SK-N-SH treated with all-trans-retinoic acid at 6 μM for 48 hours (cell line): ENCODE measurements around the gene TMEM33.

Experiments
- ATAC-seq: fragments of 200-7000 bp; cut with Tn5 transposase; 3 replicates; pipeline ENCODE4 v1.9.1; 2020; ENCODE audit warnings: mild to moderate bottlenecking, moderate library complexity
- ARNTL ChIP-seq: fragments of 450-650 bp; formaldehyde crosslinking; IDR thresholded peaks from 2 replicates; pipeline ENCODE4 v1.5.0; 2020; ENCODE audit warnings: low read depth, mild to moderate bottlenecking, moderate library complexity, borderline replicate concordance
- BACH2 ChIP-seq: fragments of 250-450 bp; sonication (Bioruptor Pico); IDR thresholded peaks from 2 replicates; pipeline ENCODE4 v1.9.0; 2021; ENCODE audit warnings: mild to moderate bottlenecking, borderline replicate concordance
- CREB5 ChIP-seq: fragments of 250-450 bp; sonication (Bioruptor Pico); IDR thresholded peaks from 2 replicates; pipeline ENCODE4 v1.5.1; 2020; ENCODE audit warnings: low read depth, mild to moderate bottlenecking, moderate library complexity
- CSDC2 ChIP-seq: fragments of 250-450 bp; sonication (Bioruptor Pico); IDR thresholded peaks from 2 replicates; pipeline ENCODE4 v1.5.0; 2020; ENCODE audit warnings: mild to moderate bottlenecking, moderate library complexity
- ESRRG ChIP-seq: fragments of 250-450 bp; sonication (Bioruptor Pico); IDR thresholded peaks from 2 replicates; pipeline ENCODE4 v1.6.1; 2021; ENCODE audit warnings: mild to moderate bottlenecking
- GLIS3 ChIP-seq: fragments of 250-450 bp; sonication (Bioruptor Pico); IDR thresholded peaks from 2 replicates; pipeline ENCODE4 v1.5.0; 2020; ENCODE audit warnings: mild to moderate bottlenecking, moderate library complexity
- ISL1 ChIP-seq: fragments of 250-450 bp; sonication (Bioruptor Pico); IDR thresholded peaks from 2 replicates; pipeline ENCODE4 v2.1.2; 2022; ENCODE audit warnings: mild to moderate bottlenecking, moderate library complexity
- OSR1 ChIP-seq: fragments of 250-450 bp; sonication (Bioruptor Pico); IDR thresholded peaks from 2 replicates; pipeline ENCODE4 v1.8.0; 2022; ENCODE audit warnings: moderate library complexity, mild to moderate bottlenecking, inconsistent platforms
- PATZ1 ChIP-seq: fragments of 250-450 bp; sonication (Bioruptor Pico); IDR thresholded peaks from 2 replicates; pipeline ENCODE4 v1.8.0; 2020; ENCODE audit warnings: mild to moderate bottlenecking, moderate library complexity, borderline replicate concordance
- RARB ChIP-seq: fragments of 250-450 bp; sonication (Bioruptor Pico); IDR thresholded peaks from 2 replicates; pipeline ENCODE4 v1.8.0; 2021; ENCODE audit warnings: mild to moderate bottlenecking, moderate library complexity
- SNAI2 ChIP-seq: fragments of 250-450 bp; sonication (Bioruptor Pico); IDR thresholded peaks from 2 replicates; pipeline ENCODE4 v1.5.0; 2020; ENCODE audit warnings: mild to moderate bottlenecking, moderate library complexity
- TCF4 ChIP-seq: fragments of 250-450 bp; sonication (Bioruptor Pico); IDR thresholded peaks from 2 replicates; pipeline ENCODE4 v1.8.0; 2021; ENCODE audit warnings: mild to moderate bottlenecking, moderate library complexity, borderline replicate concordance
- TOX ChIP-seq: fragments of 250-450 bp; sonication (Bioruptor Pico); IDR thresholded peaks from 2 replicates; pipeline ENCODE4 v1.8.0; 2021; ENCODE audit warnings: mild to moderate bottlenecking, moderate library complexity, borderline replicate concordance
- TSHZ2 ChIP-seq: fragments of 250-450 bp; sonication (Bioruptor Pico); IDR thresholded peaks from 2 replicates; pipeline ENCODE4 v1.5.0; 2020; ENCODE audit warnings: mild to moderate bottlenecking, moderate library complexity
- ZC3H10 ChIP-seq: fragments of 250-450 bp; sonication (Bioruptor Pico); IDR thresholded peaks from 2 replicates; pipeline ENCODE4 v1.5.1; 2021; ENCODE audit warnings: mild to moderate bottlenecking, moderate library complexity
- ZFP3 ChIP-seq: fragments of 250-450 bp; sonication (Bioruptor Pico); IDR thresholded peaks from 2 replicates; pipeline ENCODE4 v1.5.0; 2020; ENCODE audit warnings: mild to moderate bottlenecking, moderate library complexity
- ZNF70 ChIP-seq: fragments of 450-650 bp; formaldehyde crosslinking; IDR thresholded peaks from 2 replicates; pipeline ENCODE4 v1.5.0; 2020; ENCODE audit warnings: mild to moderate bottlenecking, moderate library complexity

The TMEM33 gene

GRCh38 chr4:41940834-41941233, 5.6 kb downstream of the TMEM33 start (continued):
- TF ChIP-seq TSHZ2 (CRISPR knock-in tag) = no peak

- ATAC-seq = no peak
- TF ChIP-seq ISL1 (CRISPR knock-in tag) = no peak
- TF ChIP-seq ARNTL (CRISPR knock-in tag) = no peak
- TF ChIP-seq GLIS3 (CRISPR knock-in tag) = no peak
- TF ChIP-seq CSDC2 (CRISPR knock-in tag) = no peak
- TF ChIP-seq ZC3H10 = no peak
- no peak for TF ChIP-seq TSHZ2 (CRISPR knock-in tag)
- TF ChIP-seq ZFP3 = no peak
Observed at GRCh38 chr4:41943506-41943905, 8.3 kb downstream of the TMEM33 start.

- ATAC-seq = no peak
- TF ChIP-seq CSDC2 (CRISPR knock-in tag) (no peak), ARNTL (CRISPR knock-in tag) (no peak), CREB5 (CRISPR knock-in tag) (no peak), PATZ1 (CRISPR knock-in tag) (no peak), TOX (CRISPR knock-in tag) (no peak), ESRRG (no peak), TCF4 (no peak), GLIS3 (CRISPR knock-in tag) (no peak), ZNF70 (CRISPR knock-in tag) (no peak), ZFP3 (no peak), OSR1 (CRISPR knock-in tag) (no peak), TSHZ2 (CRISPR knock-in tag) (no peak), ISL1 (CRISPR knock-in tag) (no peak)
- TF ChIP-seq, all 23 proteins: peak for 0
Observed at GRCh38 chr4:41944089-41944488, 8.9 kb downstream of the TMEM33 start.

GRCh38 chr4:41949531-41949930, 14.3 kb downstream of the TMEM33 start:
- ATAC-seq = no peak
- no peak for TF ChIP-seq SNAI2
- TF ChIP-seq ZFP3 = no peak
- no peak for TF ChIP-seq RARB (CRISPR knock-in tag)
- TF ChIP-seq TCF4 = no peak
- TF ChIP-seq BACH2 = no peak
- TF ChIP-seq CSDC2 (CRISPR knock-in tag) = no peak
- no peak for TF ChIP-seq OSR1 (CRISPR knock-in tag)
- TF ChIP-seq, all 23 proteins: peak for 0
